ENCODE data around the gene SLC36A1.

- TF ChIP-seq CTCF (IDR thresholded peaks at IDR 0.05; ENCODE audit: extremely low read depth in 1 of 2, insufficient read depth in 1 of 2, low read depth in 1 of 2, low read length in 2 of 2) (no peak), POLR2AphosphoS5 (IDR thresholded peaks at IDR 0.05; ENCODE audit: insufficient read depth, low read depth, low read length) (no peak), EZH2 (IDR thresholded peaks at IDR 0.05; ENCODE audit: borderline replicate concordance, low read depth, low read length, severe bottlenecking) (no peak), POLR2A (IDR thresholded peaks at IDR 0.05; ENCODE audit: low read depth, low read length) (no peak), MAX (IDR thresholded peaks at IDR 0.05; ENCODE audit: insufficient read depth, insufficient read length) (no peak), MYC (IDR thresholded peaks at IDR 0.05; ENCODE audit: low read depth, low read length) (no peak), JUN (IDR thresholded peaks at IDR 0.05; ENCODE audit: borderline replicate concordance, insufficient read depth, insufficient read length, low read depth) (no peak)
Observed at GRCh38 chr5:151451626-151452520, 4.5 kb downstream of the SLC36A1 start.

All from endothelial cell of umbilical vein (primary cell).